GM18499 (cell line): ENCODE results near the gene DAGLA.

Experiments used
- ATAC-seq: cut with Tn5 transposase; IDR thresholded peaks from one replicate; pipeline ENCODE4 v1.9.1; 2021; ENCODE audit warnings: moderate number of reproducible peaks; ENCODE audit not compliant: insufficient read depth, unreplicated experiment

DAGLA gene

DNA sequence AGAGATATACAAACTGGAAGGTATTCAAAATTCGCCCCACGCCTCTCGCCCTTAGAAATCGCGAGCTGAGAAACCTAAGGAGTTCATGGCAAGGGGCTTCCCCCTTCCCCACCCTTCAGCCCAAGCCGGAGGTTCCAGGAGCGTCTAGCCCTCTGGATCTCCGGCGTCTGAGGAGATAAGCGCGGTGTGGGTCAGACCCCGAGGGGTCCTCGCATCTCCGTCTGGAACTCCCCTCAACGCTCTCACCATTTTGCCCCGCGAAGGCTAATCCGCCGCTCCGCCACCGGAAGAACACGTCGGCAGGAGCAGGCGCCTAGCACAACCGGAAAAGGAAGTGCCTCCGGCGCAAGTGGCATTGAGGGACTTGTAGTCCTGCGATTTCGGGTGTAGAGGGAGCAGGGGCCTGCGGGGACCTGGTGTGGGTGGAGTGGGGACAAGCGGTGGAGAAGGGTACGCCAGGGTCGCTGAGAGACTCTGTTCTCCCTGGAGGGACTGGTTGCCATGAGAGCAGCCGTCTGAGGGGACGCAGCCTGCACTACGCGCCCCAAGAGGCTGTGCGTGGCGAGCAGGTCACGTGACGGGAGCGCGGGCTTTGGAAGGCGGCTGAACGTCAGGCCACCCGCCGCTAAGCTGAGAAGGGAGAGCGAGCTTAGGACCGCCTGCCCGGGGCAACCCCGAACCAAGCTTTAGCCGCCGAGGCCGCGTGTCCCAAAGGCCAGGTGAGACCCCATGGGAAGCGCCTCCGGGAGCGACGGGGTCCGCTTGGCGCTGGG lies 112.3 kb downstream of the DAGLA start, which contains the start of the genes FEN1 and TMEM258:
Gene FEN1, plus strand, starts transcription at position 602 of the 773 bp plus-strand sequence. CDS start 2,451 bp downstream, outside the sequence.
Gene TMEM258, minus strand, starts transcription at position 290 of the 773 bp plus-strand sequence. Its CDS starts 41 bp downstream, at position 249.
- peak; percentile 62 for ATAC-seq

DNA sequence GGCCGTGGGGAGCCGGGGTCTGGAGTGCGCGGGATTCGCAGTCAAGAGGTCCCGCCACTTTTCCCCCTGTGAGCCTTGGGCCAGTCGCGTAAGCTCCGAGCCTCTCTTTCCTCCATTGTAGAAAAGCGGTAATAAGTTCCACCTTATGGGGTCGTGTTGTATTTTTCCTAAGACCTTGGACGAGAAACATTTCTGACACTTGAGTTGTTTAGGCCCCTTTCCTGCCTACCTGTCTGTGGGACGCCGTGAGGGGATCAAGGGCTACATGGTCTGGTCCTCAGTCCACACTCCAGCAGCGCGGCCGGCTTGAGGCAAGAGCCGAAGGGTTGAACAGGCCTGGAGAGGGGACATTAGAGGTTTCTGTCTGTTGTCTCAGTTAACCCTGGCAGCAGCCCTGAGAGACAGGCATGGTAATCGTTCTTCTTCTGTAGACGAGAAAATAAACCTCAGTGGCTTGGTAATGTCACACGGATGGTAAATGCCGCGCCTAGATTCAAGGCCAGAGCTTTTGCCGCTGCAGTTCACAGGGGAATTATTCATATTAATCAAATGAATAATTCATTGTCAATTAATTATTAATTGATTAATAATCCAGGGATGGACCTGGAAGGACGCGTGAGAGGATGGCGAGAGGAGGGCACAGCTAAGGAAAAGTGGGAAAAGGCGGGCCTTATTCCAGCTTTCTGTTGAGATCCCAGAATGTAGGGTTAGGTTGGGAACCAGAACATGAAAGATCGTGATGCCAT lies 113.1 kb downstream of the DAGLA start:
- ATAC-seq, result no peak

DNA sequence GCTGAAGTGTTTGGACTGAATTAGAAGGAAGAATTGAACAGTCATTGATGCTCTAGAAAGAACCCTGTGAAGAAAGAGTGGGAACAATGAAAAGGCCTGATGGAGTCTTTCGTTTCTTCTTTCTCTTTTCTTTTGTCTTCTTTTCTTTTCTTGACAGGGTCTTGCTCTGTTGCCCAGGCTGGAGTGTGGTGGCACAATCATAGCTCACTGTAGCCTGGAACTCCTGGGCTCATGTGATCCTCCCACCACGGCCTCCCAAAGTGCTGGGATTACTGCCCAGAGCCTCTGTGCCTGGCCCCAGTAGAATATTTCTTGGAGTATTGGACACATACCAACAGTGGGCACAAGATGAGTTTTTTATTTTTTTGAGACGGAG lies 113.6 kb downstream of the DAGLA start:
- no peak for ATAC-seq

DNA sequence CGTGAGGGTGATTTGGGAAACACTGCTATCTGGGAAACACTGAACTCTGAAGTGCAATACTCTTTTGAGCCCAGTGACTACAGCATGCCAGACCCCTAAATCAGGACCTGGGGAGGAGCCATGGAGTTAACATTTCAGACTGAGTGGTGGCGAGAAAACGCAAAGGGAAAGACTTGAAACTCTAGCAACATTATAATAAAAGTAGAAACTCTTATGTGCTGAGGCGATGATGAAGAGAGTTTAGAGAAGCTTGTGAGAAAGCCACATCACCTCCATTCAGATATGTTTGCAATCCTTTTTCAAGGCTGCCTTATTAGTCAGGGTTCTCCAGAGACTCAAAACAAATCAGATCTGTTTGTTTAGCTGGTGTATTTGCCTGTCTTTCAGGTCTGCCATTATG lies 114.4 kb downstream of the DAGLA start:
- ATAC-seq, result no peak

DNA sequence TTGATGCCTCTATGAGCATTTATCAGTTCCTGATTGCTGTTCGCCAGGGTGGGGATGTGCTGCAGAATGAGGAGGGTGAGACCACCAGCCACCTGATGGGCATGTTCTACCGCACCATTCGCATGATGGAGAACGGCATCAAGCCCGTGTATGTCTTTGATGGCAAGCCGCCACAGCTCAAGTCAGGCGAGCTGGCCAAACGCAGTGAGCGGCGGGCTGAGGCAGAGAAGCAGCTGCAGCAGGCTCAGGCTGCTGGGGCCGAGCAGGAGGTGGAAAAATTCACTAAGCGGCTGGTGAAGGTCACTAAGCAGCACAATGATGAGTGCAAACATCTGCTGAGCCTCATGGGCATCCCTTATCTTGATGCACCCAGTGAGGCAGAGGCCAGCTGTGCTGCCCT lies 115.3 kb downstream of the DAGLA start:
- no peak for ATAC-seq

DNA sequence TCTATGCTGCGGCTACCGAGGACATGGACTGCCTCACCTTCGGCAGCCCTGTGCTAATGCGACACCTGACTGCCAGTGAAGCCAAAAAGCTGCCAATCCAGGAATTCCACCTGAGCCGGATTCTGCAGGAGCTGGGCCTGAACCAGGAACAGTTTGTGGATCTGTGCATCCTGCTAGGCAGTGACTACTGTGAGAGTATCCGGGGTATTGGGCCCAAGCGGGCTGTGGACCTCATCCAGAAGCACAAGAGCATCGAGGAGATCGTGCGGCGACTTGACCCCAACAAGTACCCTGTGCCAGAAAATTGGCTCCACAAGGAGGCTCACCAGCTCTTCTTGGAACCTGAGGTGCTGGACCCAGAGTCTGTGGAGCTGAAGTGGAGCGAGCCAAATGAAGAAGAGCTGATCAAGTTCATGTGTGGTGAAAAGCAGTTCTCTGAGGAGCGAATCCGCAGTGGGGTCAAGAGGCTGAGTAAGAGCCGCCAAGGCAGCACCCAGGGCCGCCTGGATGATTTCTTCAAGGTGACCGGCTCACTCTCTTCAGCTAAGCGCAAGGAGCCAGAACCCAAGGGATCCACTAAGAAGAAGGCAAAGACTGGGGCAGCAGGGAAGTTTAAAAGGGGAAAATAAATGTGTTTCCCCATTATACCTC lies 115.8 kb downstream of the DAGLA start:
- no peak for ATAC-seq
